ENCODE data around the gene CASP14. TPM values are rescaled to one million over a fixed set of nuclear protein-coding genes. Genes with fewer than 3 reads are reported as not detected.

CASP14 gene
- total RNA-seq, 6 experiments from 2014 or later: not detected

DNA sequence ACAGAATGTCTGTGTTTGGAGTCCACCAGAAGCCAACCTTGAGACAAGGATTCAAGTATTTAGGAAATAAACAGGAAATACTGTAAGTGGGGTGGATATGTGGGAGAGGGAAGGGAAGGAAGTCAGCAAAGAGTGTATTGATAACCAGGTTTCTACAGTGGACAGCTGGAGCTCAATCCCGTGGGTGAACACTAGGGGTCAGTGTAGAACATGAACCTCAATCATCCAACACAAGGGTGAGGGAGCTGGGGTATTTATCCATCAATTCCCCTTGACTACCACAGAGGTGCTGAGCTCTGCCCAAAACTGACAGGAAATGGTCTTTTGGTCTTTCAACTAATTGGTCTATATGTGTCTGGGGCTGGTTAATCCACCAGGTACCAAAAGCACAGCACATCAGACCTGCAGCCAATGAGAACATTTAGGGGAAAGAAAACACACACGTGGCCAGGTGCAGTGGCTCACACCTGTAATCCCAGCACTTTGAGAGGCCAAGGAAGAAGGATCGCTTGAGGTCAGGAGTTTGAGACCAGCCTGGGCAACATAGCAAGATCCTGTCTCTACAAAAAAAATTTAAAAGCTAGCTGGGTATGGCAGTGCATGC is 52.3 kb downstream of the CASP14 start:
- intact Hi-C loops (cut with DNase I): no loop called here

DNA sequence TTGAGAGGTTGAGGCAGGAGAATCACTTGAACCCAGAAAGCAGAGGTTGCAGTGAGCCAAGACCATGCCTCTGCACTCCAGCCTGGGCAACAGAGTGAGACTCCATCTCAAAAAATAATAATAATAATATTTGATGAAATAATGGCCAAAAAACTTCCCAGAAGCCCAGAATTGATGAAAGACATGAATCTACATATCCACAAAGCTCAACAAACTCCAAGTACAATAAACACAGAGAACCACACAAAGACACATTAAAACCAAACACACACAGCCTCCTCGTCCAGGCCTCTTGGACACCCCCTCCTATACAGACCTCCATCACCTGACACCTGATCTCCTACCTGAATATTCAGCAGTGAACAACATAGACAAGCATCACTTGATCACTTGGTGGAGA is 54.7 kb downstream of the CASP14 start:
- Histone ChIP-seq H3K36me3 (no peaks in the 10 kb centered on the region), H3K27me3 (no peaks in the 10 kb centered on the region), H3K9me3 (no peaks in the 10 kb centered on the region), H3K27ac (no peak overlapping the region), H3K4me3 (no peak overlapping the region), H3K4me1 (no peaks in the 10 kb centered on the region)
- ATAC-seq (no peak), DNase-seq (no peak)
- intact Hi-C loops (cut with DNase I): no loop called here
- TF ChIP-seq CTCF (IDR thresholded peaks at IDR 0.05) (no peak), POLR2A (IDR thresholded peaks at IDR 0.05) (no peak)
- 69% methylated on average over 1 of the region's 1 CpG for WGBS (ENCODE audit: insufficient coverage, low coverage, low lambda C conversion rate, missing lambda C conversion rate)

More for the DNA sequence above, 52.3 kb downstream of the CASP14 start:
- no peaks in the 10 kb centered on the region for H3K36me3 ChIP-seq
- H3K27ac ChIP-seq: no peak overlapping the region
- no peaks in the 10 kb centered on the region for H3K27me3 ChIP-seq
- WGBS (ENCODE audit: insufficient coverage, low coverage, low lambda C conversion rate, missing lambda C conversion rate): 49% methylated on average over 3 of the region's 3 CpGs
- no peak overlapping the region for H3K4me3 ChIP-seq
- H3K9me3 ChIP-seq: no peaks in the 10 kb centered on the region
- ATAC-seq (peak; percentile 89 to 95 (median 92)), DNase-seq (no peak)
- no peak for TF ChIP-seq POLR2A (IDR thresholded peaks at IDR 0.05)
- TF ChIP-seq CTCF (IDR thresholded peaks at IDR 0.05): peak; percentile 60 to 80 (median 74)
- no peaks in the 10 kb centered on the region for H3K4me1 ChIP-seq

- no peaks in the 10 kb centered on the region for H3K27me3 ChIP-seq
- intact Hi-C loops (cut with DNase I): no loop called here
- no peaks in the 10 kb centered on the region for H3K36me3 ChIP-seq
- DNase-seq (no peak), ATAC-seq (no peak)
- H3K9me3 ChIP-seq: no peaks in the 10 kb centered on the region
- TF ChIP-seq CTCF (IDR thresholded peaks at IDR 0.05) (no peak), POLR2A (IDR thresholded peaks at IDR 0.05) (no peak)
- H3K4me3 ChIP-seq: no peak overlapping the region
- WGBS (ENCODE audit: insufficient coverage, low coverage, low lambda C conversion rate, missing lambda C conversion rate): 58% methylated on average over 1 of the region's 1 CpG
- H3K27ac ChIP-seq: no peak overlapping the region
- H3K4me1 ChIP-seq: no peaks in the 10 kb centered on the region
These were observed 55.1 kb downstream of the CASP14 start for GRCh38 chr19:15104411-15104810.

GRCh38 chr19:15105044-15105443 is 55.8 kb downstream of the CASP14 start:
- TF ChIP-seq CTCF (IDR thresholded peaks at IDR 0.05) (no peak), POLR2A (IDR thresholded peaks at IDR 0.05) (no peak)
- Histone ChIP-seq H3K27ac (no peak overlapping the region), H3K4me3 (no peak overlapping the region), H3K9me3 (no peaks in the 10 kb centered on the region), H3K4me1 (no peaks in the 10 kb centered on the region), H3K27me3 (no peaks in the 10 kb centered on the region), H3K36me3 (no peaks in the 10 kb centered on the region)
- DNase-seq (no peak), ATAC-seq (no peak)
- WGBS (ENCODE audit: insufficient coverage, low coverage, low lambda C conversion rate, missing lambda C conversion rate): no CpG with 5 or more reads among the region's 3 CpGs
- intact Hi-C loops (cut with DNase I): no loop called here

All from right lobe of liver (tissue), 6 donors.